ENCODE results near the gene ATP11C.

DNA sequence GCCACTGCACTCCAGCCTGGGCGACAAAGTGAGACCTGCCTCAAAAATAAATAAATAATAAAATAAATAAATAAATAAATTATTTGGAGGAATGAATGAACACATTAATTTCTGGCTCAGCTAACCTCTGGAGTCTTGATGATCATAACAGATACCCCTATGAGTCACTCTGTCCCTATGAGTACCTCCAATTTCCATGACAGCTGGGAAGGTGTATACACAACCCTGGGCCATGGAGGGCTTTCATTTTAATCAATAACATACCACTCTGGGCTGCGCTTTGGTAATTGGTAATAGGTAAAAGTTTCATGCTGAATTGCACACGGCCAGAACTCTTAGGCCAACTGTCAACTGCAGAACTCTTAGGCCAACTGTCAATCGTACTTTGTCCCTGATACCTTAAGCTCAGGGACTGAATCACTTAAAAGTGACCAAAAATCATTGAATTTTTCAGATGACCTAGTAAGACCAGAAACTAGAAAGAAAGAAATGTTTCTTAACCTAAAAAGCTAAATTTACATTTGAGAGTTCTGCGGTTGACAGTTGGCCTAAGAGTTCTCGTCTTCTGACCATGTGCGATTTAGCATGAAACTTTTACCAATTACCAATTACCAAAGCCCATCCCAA, 112.4 kb downstream of the ATP11C start:
- TF ChIP-seq POLR2AphosphoS5 (IDR thresholded peaks at IDR 0.05; ENCODE audit: low read depth, low read length): no peak
- no peak for TF ChIP-seq TAF1 (IDR thresholded peaks at IDR 0.05; ENCODE audit: borderline replicate concordance, insufficient read depth, low read length)
- TF ChIP-seq, protein P1, sequence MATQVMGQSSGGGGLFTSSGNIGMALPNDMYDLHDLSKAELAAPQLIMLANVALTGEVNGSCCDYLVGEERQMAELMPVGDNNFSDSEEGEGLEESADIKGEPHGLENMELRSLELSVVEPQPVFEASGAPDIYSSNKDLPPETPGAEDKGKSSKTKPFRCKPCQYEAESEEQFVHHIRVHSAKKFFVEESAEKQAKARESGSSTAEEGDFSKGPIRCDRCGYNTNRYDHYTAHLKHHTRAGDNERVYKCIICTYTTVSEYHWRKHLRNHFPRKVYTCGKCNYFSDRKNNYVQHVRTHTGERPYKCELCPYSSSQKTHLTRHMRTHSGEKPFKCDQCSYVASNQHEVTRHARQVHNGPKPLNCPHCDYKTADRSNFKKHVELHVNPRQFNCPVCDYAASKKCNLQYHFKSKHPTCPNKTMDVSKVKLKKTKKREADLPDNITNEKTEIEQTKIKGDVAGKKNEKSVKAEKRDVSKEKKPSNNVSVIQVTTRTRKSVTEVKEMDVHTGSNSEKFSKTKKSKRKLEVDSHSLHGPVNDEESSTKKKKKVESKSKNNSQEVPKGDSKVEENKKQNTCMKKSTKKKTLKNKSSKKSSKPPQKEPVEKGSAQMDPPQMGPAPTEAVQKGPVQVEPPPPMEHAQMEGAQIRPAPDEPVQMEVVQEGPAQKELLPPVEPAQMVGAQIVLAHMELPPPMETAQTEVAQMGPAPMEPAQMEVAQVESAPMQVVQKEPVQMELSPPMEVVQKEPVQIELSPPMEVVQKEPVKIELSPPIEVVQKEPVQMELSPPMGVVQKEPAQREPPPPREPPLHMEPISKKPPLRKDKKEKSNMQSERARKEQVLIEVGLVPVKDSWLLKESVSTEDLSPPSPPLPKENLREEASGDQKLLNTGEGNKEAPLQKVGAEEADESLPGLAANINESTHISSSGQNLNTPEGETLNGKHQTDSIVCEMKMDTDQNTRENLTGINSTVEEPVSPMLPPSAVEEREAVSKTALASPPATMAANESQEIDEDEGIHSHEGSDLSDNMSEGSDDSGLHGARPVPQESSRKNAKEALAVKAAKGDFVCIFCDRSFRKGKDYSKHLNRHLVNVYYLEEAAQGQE (IDR thresholded peaks at IDR 0.05; ENCODE audit: insufficient read depth in 1 of 2, low read depth in 2 of 2, low read length in 2 of 2): no peak
